ENCODE data around the gene TMEM245.

TMEM245 gene

GRCh38 chr9:109030426-109030825, 89.3 kb downstream of the TMEM245 start:
- TF ChIP-seq, protein P1, sequence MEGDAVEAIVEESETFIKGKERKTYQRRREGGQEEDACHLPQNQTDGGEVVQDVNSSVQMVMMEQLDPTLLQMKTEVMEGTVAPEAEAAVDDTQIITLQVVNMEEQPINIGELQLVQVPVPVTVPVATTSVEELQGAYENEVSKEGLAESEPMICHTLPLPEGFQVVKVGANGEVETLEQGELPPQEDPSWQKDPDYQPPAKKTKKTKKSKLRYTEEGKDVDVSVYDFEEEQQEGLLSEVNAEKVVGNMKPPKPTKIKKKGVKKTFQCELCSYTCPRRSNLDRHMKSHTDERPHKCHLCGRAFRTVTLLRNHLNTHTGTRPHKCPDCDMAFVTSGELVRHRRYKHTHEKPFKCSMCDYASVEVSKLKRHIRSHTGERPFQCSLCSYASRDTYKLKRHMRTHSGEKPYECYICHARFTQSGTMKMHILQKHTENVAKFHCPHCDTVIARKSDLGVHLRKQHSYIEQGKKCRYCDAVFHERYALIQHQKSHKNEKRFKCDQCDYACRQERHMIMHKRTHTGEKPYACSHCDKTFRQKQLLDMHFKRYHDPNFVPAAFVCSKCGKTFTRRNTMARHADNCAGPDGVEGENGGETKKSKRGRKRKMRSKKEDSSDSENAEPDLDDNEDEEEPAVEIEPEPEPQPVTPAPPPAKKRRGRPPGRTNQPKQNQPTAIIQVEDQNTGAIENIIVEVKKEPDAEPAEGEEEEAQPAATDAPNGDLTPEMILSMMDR (IDR thresholded peaks at IDR 0.05) = no peak
- no peak for DNase-seq (ENCODE audit: low spot score)
- Histone ChIP-seq H3K27ac (no peak overlapping the region), H3K4me3 (no peak overlapping the region)

DNA sequence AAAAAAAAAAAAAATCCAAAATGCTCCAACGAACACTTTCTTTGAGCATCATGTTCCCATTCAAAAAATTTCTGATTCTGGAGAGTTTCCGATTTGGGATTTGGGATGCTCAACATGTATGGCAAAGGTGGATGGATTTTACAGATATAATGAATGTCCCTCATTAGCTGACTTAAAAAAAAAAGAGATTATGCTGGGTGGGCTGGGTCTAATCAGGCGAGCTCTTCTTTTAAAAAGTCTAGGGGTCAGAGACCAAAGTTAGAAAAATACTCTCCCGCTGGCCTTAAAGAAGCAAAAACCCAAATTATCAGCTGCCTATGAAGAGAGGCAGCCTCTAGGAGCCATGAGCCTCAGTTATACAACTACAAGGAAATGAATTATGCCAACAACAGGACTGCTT, 91.3 kb downstream of the TMEM245 start:
- Histone ChIP-seq H3K4me3 (no peak overlapping the region), H3K27ac (no peak overlapping the region)
- TF ChIP-seq, protein P1 (IDR thresholded peaks at IDR 0.05) = no peak
- no peak for DNase-seq (ENCODE audit: low spot score)

- peak overlapping the region; percentile 1 to 16 for H3K27ac ChIP-seq
- DNase-seq (ENCODE audit: low spot score) = no peak
- no peak overlapping the region for H3K4me3 ChIP-seq
- TF ChIP-seq, protein P1 (IDR thresholded peaks at IDR 0.05) = no peak
Observed at GRCh38 chr9:109027176-109027575, 92.6 kb downstream of the TMEM245 start.

DNA sequence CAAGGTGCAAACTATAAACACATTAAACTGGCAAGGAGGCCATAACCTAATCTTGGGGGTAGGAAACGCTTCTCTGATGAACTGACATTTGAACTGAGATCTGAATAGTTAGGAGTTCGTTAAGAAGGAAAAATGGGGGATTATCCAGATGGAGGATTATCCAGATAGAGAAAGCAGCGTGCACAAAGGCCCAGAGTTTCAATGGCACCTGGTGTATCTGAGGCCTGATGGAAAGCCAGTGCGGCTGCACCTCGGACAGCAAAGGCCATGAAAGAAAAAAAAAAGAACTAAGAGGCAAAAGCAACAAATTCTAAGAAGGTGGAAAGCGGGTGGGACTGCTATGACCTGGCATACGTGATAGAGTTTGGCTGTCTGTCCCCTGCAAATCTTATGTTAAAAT, 93.4 kb downstream of the TMEM245 start:
- Histone ChIP-seq H3K4me3 (no peak overlapping the region), H3K27ac (no peak overlapping the region)
- DNase-seq (ENCODE audit: low spot score) = no peak
- TF ChIP-seq, protein P1 (IDR thresholded peaks at IDR 0.05) = no peak

DNA sequence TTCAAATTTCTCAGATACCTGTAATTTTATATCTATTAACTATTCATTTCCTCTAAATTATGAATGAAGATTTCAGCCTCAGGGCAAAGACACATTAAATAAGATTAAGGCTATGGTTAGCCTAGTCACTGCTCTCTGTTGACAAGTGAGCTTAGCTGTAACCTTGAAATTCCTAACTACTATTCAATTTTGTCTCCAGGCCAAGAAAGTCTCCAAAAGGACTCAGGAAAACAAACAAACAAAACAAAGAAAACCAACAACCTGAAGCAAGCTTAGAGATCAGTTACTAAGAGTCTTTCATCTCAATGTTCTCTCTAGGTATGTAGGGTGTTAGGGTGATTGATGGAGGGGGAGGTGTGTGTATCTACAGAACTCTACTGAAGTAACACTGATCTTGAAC, 96.9 kb downstream of the TMEM245 start:
- H3K4me3 ChIP-seq = no peak overlapping the region
- TF ChIP-seq, protein P1 (IDR thresholded peaks at IDR 0.05) = no peak
- no peak overlapping the region for H3K27ac ChIP-seq
- DNase-seq (ENCODE audit: low spot score) = no peak

DNA sequence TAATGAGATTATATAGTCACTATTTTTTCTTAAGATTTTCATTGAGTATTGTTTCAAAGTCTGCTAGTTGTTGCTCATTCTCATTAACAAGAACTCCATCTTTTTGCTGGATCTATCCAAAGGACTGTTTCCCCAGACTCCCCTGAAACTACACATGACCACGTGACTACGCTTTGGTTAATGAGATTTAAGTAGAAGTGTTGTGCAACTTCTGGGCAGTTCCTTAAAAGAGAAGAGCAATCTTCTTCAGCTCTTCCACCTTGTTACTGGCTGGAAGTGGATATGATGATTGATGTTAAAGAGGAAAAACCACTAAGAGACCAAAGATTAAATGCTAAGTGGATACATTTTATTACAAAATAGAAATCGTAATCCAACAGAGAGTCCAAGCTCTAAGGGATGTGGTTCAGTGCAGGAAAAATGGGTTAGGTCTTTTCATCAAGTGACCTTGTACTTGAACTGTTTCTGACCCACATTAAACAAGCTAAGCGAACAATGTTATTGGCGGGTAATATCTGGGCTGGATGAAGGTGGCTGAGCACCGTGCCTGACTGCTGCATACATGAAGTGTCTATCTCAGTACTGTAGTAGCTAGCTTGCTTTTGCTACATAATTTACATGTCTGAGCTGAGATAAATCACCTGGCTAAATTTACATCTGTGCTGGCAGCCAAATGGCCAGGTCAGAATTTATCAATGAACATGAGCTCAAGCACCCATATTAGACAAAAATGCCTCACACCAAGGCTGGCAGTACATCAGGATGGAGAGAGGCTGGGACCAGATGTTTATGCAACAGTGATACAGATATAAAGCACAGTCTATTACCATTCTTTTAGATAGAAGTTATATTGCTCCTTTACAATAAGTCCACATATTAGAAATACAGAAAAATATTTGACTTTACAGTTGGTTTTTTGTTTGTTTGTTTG, 98.9 kb downstream of the TMEM245 start:
- TF ChIP-seq, protein P1 (IDR thresholded peaks at IDR 0.05) = no peak
- no peak for DNase-seq (ENCODE audit: low spot score)
- H3K27ac ChIP-seq = no peak overlapping the region
- no peak overlapping the region for H3K4me3 ChIP-seq

DNA sequence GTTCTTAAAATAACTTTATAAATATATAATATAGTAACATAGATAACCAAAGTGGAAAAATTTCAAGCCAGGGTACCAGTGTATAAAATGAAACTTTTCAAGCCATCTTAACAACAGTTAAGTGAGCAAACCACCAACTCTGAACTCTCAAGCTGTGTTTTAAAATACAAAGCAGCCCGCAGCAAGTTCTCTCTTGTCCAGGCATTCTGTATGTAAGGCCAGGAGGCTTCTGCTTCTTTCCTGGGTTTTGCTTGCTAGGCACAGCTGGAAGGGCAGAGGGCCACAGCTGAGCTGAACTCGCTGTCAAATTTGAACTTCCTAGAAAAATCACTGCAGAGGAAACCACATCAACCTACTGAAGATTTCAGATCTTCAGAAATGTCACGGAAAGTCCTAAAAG, 99.6 kb downstream of the TMEM245 start:
- TF ChIP-seq, protein P1 (IDR thresholded peaks at IDR 0.05) = no peak
- H3K27ac ChIP-seq = no peak overlapping the region
- no peak for DNase-seq (ENCODE audit: low spot score)
- no peak overlapping the region for H3K4me3 ChIP-seq
